ENCODE results near the gene ADAM19.

DNA sequence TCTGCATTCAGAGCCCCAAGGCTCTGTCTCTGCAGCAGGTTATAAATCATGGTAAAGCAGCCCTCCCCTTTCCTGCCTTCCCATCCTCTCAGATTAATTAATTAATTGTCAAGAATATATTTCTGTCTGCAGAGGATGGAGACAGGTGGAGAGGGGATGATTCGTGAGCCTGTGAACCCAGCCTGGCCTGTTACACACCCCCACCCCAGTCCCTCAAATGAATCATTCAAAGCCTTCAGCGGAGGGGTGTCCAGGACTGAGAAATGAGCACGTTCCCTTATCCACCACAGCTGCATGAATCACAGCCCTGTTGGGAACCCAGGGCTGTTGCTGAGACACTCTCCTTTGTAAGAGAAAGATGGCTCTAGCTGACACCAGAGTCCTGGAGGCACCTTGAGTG is 59.6 kb downstream of the ADAM19 start:
- TF ChIP-seq, protein P1, sequence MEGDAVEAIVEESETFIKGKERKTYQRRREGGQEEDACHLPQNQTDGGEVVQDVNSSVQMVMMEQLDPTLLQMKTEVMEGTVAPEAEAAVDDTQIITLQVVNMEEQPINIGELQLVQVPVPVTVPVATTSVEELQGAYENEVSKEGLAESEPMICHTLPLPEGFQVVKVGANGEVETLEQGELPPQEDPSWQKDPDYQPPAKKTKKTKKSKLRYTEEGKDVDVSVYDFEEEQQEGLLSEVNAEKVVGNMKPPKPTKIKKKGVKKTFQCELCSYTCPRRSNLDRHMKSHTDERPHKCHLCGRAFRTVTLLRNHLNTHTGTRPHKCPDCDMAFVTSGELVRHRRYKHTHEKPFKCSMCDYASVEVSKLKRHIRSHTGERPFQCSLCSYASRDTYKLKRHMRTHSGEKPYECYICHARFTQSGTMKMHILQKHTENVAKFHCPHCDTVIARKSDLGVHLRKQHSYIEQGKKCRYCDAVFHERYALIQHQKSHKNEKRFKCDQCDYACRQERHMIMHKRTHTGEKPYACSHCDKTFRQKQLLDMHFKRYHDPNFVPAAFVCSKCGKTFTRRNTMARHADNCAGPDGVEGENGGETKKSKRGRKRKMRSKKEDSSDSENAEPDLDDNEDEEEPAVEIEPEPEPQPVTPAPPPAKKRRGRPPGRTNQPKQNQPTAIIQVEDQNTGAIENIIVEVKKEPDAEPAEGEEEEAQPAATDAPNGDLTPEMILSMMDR (IDR thresholded peaks at IDR 0.05) = no peak
- TF ChIP-seq POLR2A (IDR thresholded peaks at IDR 0.05) = no peak
